ENCODE results near the gene SPACA9.

Gene SPACA9

DNA sequence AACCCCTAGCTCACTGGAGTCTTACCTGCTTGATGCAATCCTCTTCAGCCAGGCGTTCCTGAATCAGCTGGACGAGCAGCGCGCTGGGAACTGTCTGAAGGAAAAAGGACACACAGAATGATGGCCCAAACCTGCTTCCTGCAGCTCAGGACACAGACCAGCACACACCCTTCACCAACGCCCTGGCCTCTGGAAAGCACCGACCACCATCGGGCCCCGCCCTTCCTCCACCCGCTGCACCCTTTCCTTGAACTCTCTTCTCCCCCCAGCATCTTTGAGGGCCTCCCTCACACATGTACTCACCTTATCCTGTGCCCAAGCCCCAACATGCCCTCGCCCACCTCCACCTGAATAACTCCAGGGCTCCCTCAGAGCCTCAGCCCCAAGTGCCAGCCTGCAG, 23.9 kb upstream of the SPACA9 start:
- TF ChIP-seq, protein P1, sequence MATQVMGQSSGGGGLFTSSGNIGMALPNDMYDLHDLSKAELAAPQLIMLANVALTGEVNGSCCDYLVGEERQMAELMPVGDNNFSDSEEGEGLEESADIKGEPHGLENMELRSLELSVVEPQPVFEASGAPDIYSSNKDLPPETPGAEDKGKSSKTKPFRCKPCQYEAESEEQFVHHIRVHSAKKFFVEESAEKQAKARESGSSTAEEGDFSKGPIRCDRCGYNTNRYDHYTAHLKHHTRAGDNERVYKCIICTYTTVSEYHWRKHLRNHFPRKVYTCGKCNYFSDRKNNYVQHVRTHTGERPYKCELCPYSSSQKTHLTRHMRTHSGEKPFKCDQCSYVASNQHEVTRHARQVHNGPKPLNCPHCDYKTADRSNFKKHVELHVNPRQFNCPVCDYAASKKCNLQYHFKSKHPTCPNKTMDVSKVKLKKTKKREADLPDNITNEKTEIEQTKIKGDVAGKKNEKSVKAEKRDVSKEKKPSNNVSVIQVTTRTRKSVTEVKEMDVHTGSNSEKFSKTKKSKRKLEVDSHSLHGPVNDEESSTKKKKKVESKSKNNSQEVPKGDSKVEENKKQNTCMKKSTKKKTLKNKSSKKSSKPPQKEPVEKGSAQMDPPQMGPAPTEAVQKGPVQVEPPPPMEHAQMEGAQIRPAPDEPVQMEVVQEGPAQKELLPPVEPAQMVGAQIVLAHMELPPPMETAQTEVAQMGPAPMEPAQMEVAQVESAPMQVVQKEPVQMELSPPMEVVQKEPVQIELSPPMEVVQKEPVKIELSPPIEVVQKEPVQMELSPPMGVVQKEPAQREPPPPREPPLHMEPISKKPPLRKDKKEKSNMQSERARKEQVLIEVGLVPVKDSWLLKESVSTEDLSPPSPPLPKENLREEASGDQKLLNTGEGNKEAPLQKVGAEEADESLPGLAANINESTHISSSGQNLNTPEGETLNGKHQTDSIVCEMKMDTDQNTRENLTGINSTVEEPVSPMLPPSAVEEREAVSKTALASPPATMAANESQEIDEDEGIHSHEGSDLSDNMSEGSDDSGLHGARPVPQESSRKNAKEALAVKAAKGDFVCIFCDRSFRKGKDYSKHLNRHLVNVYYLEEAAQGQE (IDR thresholded peaks at IDR 0.05; ENCODE audit: insufficient read depth in 1 of 2, low read depth in 2 of 2, low read length in 2 of 2) = no peak
- TF ChIP-seq TAF1 (IDR thresholded peaks at IDR 0.05; ENCODE audit: borderline replicate concordance, insufficient read depth, low read length) (no peak), FOXP2 (optimal IDR thresholded peaks at IDR 0.05; ENCODE audit: borderline replicate concordance, extremely low read depth, extremely low read length, insufficient read depth) (no peak), POLR2AphosphoS5 (IDR thresholded peaks at IDR 0.05; ENCODE audit: low read depth, low read length) (no peak), SIN3A (IDR thresholded peaks at IDR 0.05; ENCODE audit: borderline replicate concordance, insufficient read depth, low read length) (no peak)

DNA sequence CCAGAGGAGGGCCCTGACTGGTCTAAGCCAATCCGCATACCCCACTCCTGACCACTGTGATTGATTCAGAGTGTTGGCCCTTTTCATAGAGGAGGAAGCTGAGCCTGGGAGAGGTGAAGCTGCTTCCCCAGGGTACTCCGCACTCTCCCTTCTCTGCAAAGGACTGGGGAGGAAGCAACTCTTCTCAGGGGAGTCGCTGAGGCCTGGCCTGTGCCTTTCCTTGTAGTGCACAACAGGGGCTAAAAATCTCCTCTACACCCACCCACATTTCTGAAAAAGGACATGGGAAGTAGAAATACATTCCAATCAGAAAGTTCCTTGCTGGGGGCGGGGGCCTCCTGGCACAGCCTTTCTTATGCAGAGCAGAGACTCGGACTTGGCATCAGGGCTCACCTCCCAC, 22.8 kb upstream of the SPACA9 start:
- TF ChIP-seq FOXP2 (optimal IDR thresholded peaks at IDR 0.05; ENCODE audit: borderline replicate concordance, extremely low read depth, extremely low read length, insufficient read depth) = no peak
- no peak for TF ChIP-seq POLR2AphosphoS5 (IDR thresholded peaks at IDR 0.05; ENCODE audit: low read depth, low read length)
- TF ChIP-seq SIN3A (IDR thresholded peaks at IDR 0.05; ENCODE audit: borderline replicate concordance, insufficient read depth, low read length) = no peak
- TF ChIP-seq TAF1 (IDR thresholded peaks at IDR 0.05; ENCODE audit: borderline replicate concordance, insufficient read depth, low read length) = no peak
- TF ChIP-seq, protein P1 (IDR thresholded peaks at IDR 0.05; ENCODE audit: insufficient read depth in 1 of 2, low read depth in 2 of 2, low read length in 2 of 2) = no peak

DNA sequence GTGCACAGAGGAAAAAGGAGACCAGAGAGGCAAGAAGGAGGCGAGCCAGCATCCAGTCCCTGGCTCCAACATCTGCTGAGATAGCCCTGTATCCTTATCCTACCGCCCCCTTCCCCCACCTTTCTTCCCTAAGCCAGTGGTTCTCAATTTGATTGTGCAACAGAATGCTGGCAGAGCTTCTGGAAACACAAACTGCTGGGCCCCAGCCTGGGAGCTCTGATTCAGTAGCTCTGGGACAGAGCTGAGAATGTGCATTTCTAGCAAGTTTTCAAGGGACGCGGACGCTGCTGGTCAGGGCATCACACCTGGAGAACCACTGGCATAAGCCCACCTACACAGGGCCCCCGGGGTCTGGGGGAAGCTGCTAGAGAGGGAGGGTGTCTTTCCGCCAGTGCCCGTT, 21.7 kb upstream of the SPACA9 start:
- no peak for TF ChIP-seq FOXP2 (optimal IDR thresholded peaks at IDR 0.05; ENCODE audit: borderline replicate concordance, extremely low read depth, extremely low read length, insufficient read depth)
- TF ChIP-seq, protein P1 (IDR thresholded peaks at IDR 0.05; ENCODE audit: insufficient read depth in 1 of 2, low read depth in 2 of 2, low read length in 2 of 2) = no peak
- no peak for TF ChIP-seq POLR2AphosphoS5 (IDR thresholded peaks at IDR 0.05; ENCODE audit: low read depth, low read length)
- TF ChIP-seq SIN3A (IDR thresholded peaks at IDR 0.05; ENCODE audit: borderline replicate concordance, insufficient read depth, low read length) = no peak
- no peak for TF ChIP-seq TAF1 (IDR thresholded peaks at IDR 0.05; ENCODE audit: borderline replicate concordance, insufficient read depth, low read length)

DNA sequence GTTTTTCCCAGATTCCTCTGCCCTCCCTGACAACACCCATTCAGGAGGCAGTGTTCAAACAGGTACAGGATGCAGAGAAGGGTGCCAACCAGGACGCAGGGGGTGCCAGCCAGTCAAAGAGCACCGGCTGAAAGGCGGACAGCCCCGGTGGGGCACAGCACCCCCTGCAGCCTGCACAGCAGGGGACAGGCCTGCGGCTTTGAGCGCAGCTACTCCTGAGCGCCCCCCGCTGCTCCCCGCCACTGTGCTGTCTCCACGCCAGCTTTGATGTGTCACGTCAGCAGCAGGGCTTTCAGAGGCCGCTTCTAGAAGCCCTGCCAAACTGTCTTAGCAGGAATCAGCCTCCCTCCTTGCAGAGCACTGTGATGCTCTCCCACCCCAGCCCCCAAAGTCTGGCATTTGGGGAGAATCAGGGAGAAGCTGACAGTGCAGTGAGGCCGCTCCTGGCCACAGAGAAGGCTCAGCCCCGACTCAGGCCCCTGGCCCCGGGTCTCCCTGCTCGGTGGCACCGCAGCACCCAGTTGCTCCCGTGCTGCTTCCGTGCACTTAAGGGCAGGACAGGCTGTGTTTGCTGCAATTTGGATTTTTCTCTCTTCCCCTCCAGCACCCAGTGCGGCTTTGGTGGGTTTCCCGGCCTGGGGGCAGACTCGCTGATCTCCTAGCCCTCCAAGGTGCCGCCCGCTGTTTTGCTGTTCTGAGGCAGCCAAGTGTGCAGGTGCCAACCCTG, 20.9 kb upstream of the SPACA9 start:
- no peak for TF ChIP-seq FOXP2 (optimal IDR thresholded peaks at IDR 0.05; ENCODE audit: borderline replicate concordance, extremely low read depth, extremely low read length, insufficient read depth)
- TF ChIP-seq, protein P1 (IDR thresholded peaks at IDR 0.05; ENCODE audit: insufficient read depth in 1 of 2, low read depth in 2 of 2, low read length in 2 of 2) = no peak
- no peak for TF ChIP-seq SIN3A (IDR thresholded peaks at IDR 0.05; ENCODE audit: borderline replicate concordance, insufficient read depth, low read length)
- TF ChIP-seq TAF1 (IDR thresholded peaks at IDR 0.05; ENCODE audit: borderline replicate concordance, insufficient read depth, low read length) = no peak
- no peak for TF ChIP-seq POLR2AphosphoS5 (IDR thresholded peaks at IDR 0.05; ENCODE audit: low read depth, low read length)
